ENCODE measurements around the gene HYI. TPM values are rescaled to one million over a fixed set of nuclear protein-coding genes. Genes with fewer than 3 reads are reported as not detected.

Gene HYI
- total RNA-seq, 1 donor from 2014 or later, result 28.6 TPM

GRCh38 chr1:43410571-43410970 is 43.2 kb downstream of the HYI start:
- Mint-ChIP-seq H3K36me3 (ENCODE audit: low read depth) (peaks cover 35% of the 10 kb centered on the region), H3K4me3 (ENCODE audit: unreplicated experiment) (no peak overlapping the region), H3K27me3 (ENCODE audit: low read depth) (no peaks in the 10 kb centered on the region), H3K27ac (ENCODE audit: unreplicated experiment) (no peak overlapping the region), H3K9me3 (ENCODE audit: low read depth) (peaks cover 8% of the 10 kb centered on the region), H3K4me1 (ENCODE audit: low read depth) (peaks cover 2% of the 10 kb centered on the region)
- no peak for DNase-seq (ENCODE audit: low spot score)
- TF ChIP-seq CTCF (IDR thresholded peaks at IDR 0.05), result no peak

GRCh38 chr1:43405876-43406234 is 47.9 kb downstream of the HYI start:
- TF ChIP-seq CTCF (IDR thresholded peaks at IDR 0.05), result no peak
- no peaks in the 10 kb centered on the region for H3K27me3 Mint-ChIP-seq (ENCODE audit: low read depth)
- no peak for DNase-seq (ENCODE audit: low spot score)
- H3K36me3 Mint-ChIP-seq (ENCODE audit: low read depth), result peaks cover 45% of the 10 kb centered on the region
- no peak overlapping the region for H3K4me3 Mint-ChIP-seq (ENCODE audit: unreplicated experiment)
- H3K27ac Mint-ChIP-seq (ENCODE audit: unreplicated experiment), result no peak overlapping the region
- peaks cover 2% of the 10 kb centered on the region for H3K4me1 Mint-ChIP-seq (ENCODE audit: low read depth)
- peaks cover 8% of the 10 kb centered on the region for H3K9me3 Mint-ChIP-seq (ENCODE audit: low read depth)

- DNase-seq (ENCODE audit: low spot score), result no peak
- Mint-ChIP-seq H3K27ac (ENCODE audit: unreplicated experiment) (no peak overlapping the region), H3K9me3 (ENCODE audit: low read depth) (peaks cover 8% of the 10 kb centered on the region), H3K27me3 (ENCODE audit: low read depth) (no peaks in the 10 kb centered on the region), H3K36me3 (ENCODE audit: low read depth) (peaks cover 43% of the 10 kb centered on the region), H3K4me3 (ENCODE audit: unreplicated experiment) (no peak overlapping the region), H3K4me1 (ENCODE audit: low read depth) (peaks cover 2% of the 10 kb centered on the region)
- TF ChIP-seq CTCF (IDR thresholded peaks at IDR 0.05), result no peak
These were observed 48.4 kb downstream of the HYI start for GRCh38 chr1:43405219-43405875.

- H3K4me3 Mint-ChIP-seq (ENCODE audit: unreplicated experiment), result no peak overlapping the region
- H3K9me3 Mint-ChIP-seq (ENCODE audit: low read depth), result peaks cover 5% of the 10 kb centered on the region
These were observed 49.4 kb downstream of the HYI start for GRCh38 chr1:43404353-43404752.

More at GRCh38 chr1:43404353-43404752, 49.4 kb downstream of the HYI start:
- DNase-seq (ENCODE audit: low spot score), result no peak
- no peak for TF ChIP-seq CTCF (IDR thresholded peaks at IDR 0.05)
- peaks cover 2% of the 10 kb centered on the region for H3K4me1 Mint-ChIP-seq (ENCODE audit: low read depth)
- no peak overlapping the region for H3K27ac Mint-ChIP-seq (ENCODE audit: unreplicated experiment)
- H3K27me3 Mint-ChIP-seq (ENCODE audit: low read depth), result no peaks in the 10 kb centered on the region
- peaks cover 37% of the 10 kb centered on the region for H3K36me3 Mint-ChIP-seq (ENCODE audit: low read depth)
